Measurements from ENCODE around the gene HMMR. TPM values are rescaled to one million over a fixed set of nuclear protein-coding genes. Genes with fewer than 3 reads are reported as not detected.

Gene HMMR
- total and polyA plus RNA-seq, 2 of the 4 experiments (the other 2 are of a cell fraction): 13.0 to 24.6 TPM

DNA sequence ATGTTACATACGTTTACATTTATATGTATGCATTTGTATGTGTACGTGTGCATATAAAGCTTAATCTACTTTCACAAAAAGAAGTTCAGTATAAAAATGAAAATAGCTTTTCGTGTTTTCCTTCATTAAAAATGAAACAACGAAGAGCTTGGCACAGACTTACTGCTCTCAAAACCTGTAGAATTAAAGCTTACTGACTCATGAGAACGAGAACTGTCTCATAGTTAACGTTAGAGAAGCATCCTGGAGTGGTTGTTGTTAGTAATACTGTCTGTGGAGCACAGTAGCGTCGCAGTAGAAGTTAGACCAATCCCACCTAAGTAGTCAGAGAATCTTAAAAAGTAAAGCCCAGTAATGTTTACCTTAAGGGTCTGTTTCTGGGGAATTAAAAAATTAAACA lies 46.3 kb downstream of the HMMR start:
- peak overlapping the region; percentile 91; the same call in 1 of the 2 replicates for H3K9ac ChIP-seq (ENCODE audit: low read depth, low read length)
- H3K4me2 ChIP-seq (ENCODE audit: low read depth, low read length): peak overlapping the region; percentile 95
- no peak for TF ChIP-seq BHLHE40 (IDR thresholded peaks at IDR 0.05; ENCODE audit: low read depth, low read length)
- TF ChIP-seq, protein P1, sequence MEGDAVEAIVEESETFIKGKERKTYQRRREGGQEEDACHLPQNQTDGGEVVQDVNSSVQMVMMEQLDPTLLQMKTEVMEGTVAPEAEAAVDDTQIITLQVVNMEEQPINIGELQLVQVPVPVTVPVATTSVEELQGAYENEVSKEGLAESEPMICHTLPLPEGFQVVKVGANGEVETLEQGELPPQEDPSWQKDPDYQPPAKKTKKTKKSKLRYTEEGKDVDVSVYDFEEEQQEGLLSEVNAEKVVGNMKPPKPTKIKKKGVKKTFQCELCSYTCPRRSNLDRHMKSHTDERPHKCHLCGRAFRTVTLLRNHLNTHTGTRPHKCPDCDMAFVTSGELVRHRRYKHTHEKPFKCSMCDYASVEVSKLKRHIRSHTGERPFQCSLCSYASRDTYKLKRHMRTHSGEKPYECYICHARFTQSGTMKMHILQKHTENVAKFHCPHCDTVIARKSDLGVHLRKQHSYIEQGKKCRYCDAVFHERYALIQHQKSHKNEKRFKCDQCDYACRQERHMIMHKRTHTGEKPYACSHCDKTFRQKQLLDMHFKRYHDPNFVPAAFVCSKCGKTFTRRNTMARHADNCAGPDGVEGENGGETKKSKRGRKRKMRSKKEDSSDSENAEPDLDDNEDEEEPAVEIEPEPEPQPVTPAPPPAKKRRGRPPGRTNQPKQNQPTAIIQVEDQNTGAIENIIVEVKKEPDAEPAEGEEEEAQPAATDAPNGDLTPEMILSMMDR (conservative IDR thresholded peaks at IDR 0.05; ENCODE audit: low read depth, low read length): no peak
- TF ChIP-seq, protein P2, sequence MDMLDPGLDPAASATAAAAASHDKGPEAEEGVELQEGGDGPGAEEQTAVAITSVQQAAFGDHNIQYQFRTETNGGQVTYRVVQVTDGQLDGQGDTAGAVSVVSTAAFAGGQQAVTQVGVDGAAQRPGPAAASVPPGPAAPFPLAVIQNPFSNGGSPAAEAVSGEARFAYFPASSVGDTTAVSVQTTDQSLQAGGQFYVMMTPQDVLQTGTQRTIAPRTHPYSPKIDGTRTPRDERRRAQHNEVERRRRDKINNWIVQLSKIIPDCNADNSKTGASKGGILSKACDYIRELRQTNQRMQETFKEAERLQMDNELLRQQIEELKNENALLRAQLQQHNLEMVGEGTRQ (IDR thresholded peaks at IDR 0.05; ENCODE audit: low read depth, low read length): no peak
- TF ChIP-seq RAD21 (IDR thresholded peaks at IDR 0.05; ENCODE audit: low read length): no peak
- no peaks in the 10 kb centered on the region for H3K9me1 ChIP-seq (ENCODE audit: insufficient read depth, low read length)
- 0 out of 4 replicates have a peak overlapping the region, but pooled peaks of 1 of the 2 experiments have one; percentile 33 for H4K8ac ChIP-seq (ENCODE audit: low read depth in 2 of 2, low read length in 2 of 2)
- no peak overlapping the region for H2BK15ac ChIP-seq (ENCODE audit: low read depth, low read length)
- peak overlapping the region; percentile 73; the same call in 1 of the 2 replicates for H3K56ac ChIP-seq (ENCODE audit: extremely low read depth, insufficient read depth, low read length)
- H4K5ac ChIP-seq (ENCODE audit: low read depth, low read length): no peak overlapping the region
- no CpG with 5 or more reads among the region's 8 CpGs for WGBS, 2 experiments (ENCODE audit: extremely low coverage in 2 of 2, insufficient read length in 1 of 2)
- no peaks in the 10 kb centered on the region for H3K27me3 ChIP-seq (ENCODE audit: control insufficient read depth, insufficient read depth, low read length)
- H3K79me1 ChIP-seq (ENCODE audit: low read depth in 1 of 2, low read length in 2 of 2): peaks cover 0 to 18% of the 10 kb centered on the region in 2 experiments; a peak in 3 of 4 replicates
- no peaks in the 10 kb centered on the region for H3K9me3 ChIP-seq (ENCODE audit: control insufficient read depth, insufficient read depth, low read length)
- H4K91ac ChIP-seq (ENCODE audit: insufficient read depth, low read depth, low read length): no peak overlapping the region
- dilution Hi-C loops (cut with HindIII; ENCODE audit: low sequenced_read_pairs, unreplicated experiment): no loop called here
- no peak overlapping the region for H3K14ac ChIP-seq (replicated peaks; ENCODE audit: low read depth, low read length)
- ChIA-PET POLR2A (ENCODE audit: unreplicated experiment) (no interaction called here), CTCF (no interaction called here)
- H4K20me1 ChIP-seq (ENCODE audit: insufficient read depth, low read length): peaks cover 18% of the 10 kb centered on the region
- no peaks in the 10 kb centered on the region for H3K36me3 ChIP-seq (ENCODE audit: control insufficient read depth, insufficient read depth, low read length)
- H2BK120ac ChIP-seq (ENCODE audit: low read depth, low read length): no peak overlapping the region
- H2BK20ac ChIP-seq (ENCODE audit: low read depth, low read length): no peak overlapping the region
- no peak overlapping the region for H2AK5ac ChIP-seq (ENCODE audit: low read depth, low read length)
- no TSS peak for BruUV-seq (replicated peaks)
- peaks cover 2% of the 10 kb centered on the region for H3K4me1 ChIP-seq (ENCODE audit: control insufficient read depth, insufficient read depth, low read length)
- H2BK5ac ChIP-seq (ENCODE audit: low read depth, low read length, poor library complexity, severe bottlenecking): peak overlapping the region; percentile 84
- H2AK9ac ChIP-seq (replicated peaks; ENCODE audit: low read depth, low read length, poor library complexity): no peak overlapping the region
- H3K23ac ChIP-seq (ENCODE audit: low read depth, low read length): peak overlapping the region; percentile 73; the same call in 1 of the 2 replicates
- peak overlapping the region; percentile 74 for H3K4me3 ChIP-seq (ENCODE audit: insufficient read depth, low read depth, low read length)
- H3K4ac ChIP-seq (ENCODE audit: low read depth, low read length): no peak overlapping the region
- intact Hi-C loops (cut with micrococcal nuclease): no loop called here
- no peak for ATAC-seq (ENCODE audit: low read depth)
- DNase-seq: peak; percentile 67
- in situ Hi-C loops (cut with MboI; ENCODE audit: low sequenced_read_pairs): no loop called here
- no peak overlapping the region for H3K27ac ChIP-seq (ENCODE audit: insufficient read depth, low read length)
- no peak overlapping the region for H3K18ac ChIP-seq (ENCODE audit: low read depth, low read length)
- no peak overlapping the region for H2AFZ ChIP-seq (replicated peaks; ENCODE audit: low read length, poor library complexity)

All from IMR-90 (cell line).